Muscle of back (tissue), 11 donors: ENCODE data around the gene PIK3C2G. TPM values are rescaled to one million over a fixed set of nuclear protein-coding genes. Genes with fewer than 3 reads are reported as not detected.
A peak's percentile ranks its signal among the peaks of the same experiment; 100 is the strongest.

ENCODE experiments used
- DNase-seq, 3 donors: peaks; one replicate each; pipeline versions ENCODE4 v3.0.0 to v3.0.0-alpha.2; 2013
- polyA plus RNA-seq, 10 donors: library from polyadenylated mRNA; unstranded; fragments of 120-200 nt; gene quantifications; one replicate each; pipeline ENCODE4 v1.2.1, GENCODE V29; 2013; ENCODE audit not compliant: insufficient read length in 10 of 10

Gene PIK3C2G
- polyA plus RNA-seq, 10 donors = 0.08 to 1.9 (median 0.26) TPM; not detected in 1

DNA sequence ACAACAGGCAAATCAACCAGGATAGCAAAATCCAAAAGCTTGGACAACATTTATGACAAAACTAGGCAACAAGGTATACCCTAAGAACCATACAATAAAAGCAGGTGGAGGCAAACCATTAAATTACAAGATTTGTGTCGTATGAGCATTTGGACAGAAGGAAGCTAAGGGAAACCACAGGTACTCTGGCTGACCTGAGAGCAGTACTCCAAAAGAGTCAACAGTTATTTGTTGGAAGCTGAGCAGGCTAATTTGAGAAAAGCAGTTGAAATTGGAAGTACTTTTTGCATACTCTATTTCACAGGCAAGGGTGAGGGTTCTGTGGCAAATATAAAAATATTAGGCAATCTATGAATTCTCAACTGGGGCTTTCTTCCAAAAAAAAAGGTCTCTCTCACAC is 297.9 kb downstream of the PIK3C2G start:
- no peak for DNase-seq

GRCh38 chr12:18562531-18562930 is 301.2 kb downstream of the PIK3C2G start:
- peak in 1 of 3 donors; percentile 59 for DNase-seq

DNA sequence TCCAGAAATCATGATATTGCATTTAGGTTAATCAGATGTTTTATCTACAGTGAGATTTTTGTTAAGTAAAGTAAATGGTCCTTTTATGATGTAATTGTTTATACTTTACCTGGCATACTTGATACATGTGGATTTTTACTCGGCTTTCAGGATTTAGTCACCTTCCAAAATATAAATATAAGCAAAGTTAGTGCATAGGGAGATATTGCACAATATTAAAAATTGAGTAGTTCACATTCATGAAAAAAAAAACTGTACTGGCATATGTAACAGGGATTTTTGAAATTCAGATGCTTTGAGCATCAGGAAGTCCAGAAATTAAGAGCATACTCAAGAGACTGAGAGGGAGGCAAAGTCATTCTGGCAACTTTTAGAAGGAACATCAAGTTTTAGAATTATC is 303.0 kb downstream of the PIK3C2G start:
- DNase-seq = peak in 1 of 3 donors; percentile 9

GRCh38 chr12:18567787-18568186 is 306.5 kb downstream of the PIK3C2G start:
- DNase-seq = no peak

DNA sequence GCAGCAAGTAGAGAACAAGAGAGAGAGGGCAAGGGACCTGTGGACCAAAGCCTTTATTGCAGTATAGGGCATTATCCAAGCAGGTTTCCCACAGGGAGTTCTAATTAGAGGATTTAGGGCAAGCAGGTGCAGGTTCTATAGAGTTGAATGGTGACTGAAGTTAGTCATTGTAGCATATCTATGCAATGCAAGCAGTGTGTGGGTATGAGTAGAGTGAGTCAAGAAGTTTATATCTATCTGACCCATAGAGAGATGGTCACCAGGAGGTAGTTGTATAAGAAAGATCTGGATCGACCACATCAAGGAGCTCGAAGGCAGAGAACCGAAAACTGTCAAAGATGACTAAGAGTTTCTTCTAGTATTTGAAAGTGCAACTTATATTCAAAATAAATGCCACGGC is 309.2 kb downstream of the PIK3C2G start:
- DNase-seq = no peak

DNA sequence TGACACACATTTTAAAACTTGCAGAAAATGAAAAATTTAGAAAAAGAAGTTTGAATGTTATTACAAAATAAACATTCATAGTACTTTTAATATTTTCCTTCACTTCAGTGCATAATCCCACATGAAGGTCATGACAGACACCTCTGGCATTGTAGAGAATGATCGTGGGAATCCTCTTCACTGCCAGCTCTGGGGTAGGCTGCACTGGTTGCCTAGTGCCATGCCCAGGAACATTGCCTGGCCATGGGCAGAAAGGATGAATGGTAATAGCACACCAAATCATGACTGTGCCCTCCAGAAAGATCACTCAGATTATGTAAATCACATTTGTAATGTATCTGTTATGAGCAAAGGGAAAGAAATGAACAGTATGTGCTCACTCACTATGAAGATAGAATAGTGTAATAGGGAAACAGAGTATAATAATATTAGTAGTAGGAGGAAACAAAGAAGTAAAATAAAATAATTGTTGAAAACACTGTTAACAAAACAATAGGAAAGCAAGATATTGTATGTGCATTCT is 314.8 kb downstream of the PIK3C2G start:
- no peak for DNase-seq

DNA sequence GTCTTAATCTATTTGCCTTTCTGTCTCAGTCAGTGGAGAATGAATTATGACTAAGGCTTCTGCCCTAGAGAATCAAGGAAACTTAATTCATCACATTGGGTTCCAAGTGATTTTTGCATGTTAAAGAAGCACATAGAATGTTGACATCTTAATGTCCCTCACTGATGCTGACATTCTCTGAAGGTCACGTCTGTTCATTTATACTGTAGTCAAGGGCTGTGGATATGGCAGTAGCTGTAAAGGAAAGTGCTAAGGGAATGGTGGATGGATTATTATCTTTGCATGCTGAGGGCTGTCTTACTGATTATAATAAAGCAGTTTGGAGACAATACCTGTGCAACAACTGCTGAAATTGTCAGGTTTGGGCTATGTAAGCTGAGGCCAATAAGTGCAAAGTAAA is 315.3 kb downstream of the PIK3C2G start:
- DNase-seq = no peak

DNA sequence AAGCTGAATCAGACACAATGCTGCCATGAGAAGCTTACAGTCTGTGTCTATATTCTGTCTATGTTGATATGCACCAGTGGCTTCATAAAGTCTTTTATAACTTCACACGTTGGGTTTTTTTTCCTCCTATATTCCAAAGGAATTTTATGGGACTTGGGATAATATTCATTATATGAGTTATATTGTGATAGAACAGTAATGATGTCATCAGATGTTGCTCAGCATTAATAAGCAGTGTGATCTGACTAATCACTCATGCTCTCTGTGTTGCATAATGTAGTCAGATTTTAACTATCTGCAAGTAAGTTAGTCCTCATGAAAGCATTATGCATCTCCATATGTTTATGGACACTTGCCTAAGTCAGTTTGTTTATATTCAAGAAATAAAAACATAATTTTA is 316.9 kb downstream of the PIK3C2G start:
- no peak for DNase-seq

DNA sequence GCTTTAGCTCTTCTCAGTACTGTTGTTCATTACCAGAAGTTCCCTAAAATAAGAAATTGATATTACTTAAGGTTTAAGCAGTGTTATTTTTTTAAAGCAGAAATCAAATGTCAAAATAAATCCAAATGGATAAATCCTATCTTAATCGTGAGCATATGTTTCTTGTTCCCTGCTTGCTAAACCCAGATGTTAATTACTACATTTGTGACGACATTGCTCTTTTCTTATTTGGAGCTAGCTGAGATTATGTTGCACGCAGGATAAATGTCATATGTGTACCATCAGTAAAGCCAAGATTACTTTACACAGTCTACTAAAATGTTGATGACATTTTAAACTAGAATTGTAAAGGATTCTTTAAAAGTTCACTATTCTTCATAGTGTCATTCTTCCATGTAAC is 319.0 kb downstream of the PIK3C2G start:
- peak; percentile 29 to 72 (median 40) for DNase-seq

GRCh38 chr12:18580706-18581105 is 319.4 kb downstream of the PIK3C2G start:
- peak in 1 of 3 donors; percentile 48 for DNase-seq

DNA sequence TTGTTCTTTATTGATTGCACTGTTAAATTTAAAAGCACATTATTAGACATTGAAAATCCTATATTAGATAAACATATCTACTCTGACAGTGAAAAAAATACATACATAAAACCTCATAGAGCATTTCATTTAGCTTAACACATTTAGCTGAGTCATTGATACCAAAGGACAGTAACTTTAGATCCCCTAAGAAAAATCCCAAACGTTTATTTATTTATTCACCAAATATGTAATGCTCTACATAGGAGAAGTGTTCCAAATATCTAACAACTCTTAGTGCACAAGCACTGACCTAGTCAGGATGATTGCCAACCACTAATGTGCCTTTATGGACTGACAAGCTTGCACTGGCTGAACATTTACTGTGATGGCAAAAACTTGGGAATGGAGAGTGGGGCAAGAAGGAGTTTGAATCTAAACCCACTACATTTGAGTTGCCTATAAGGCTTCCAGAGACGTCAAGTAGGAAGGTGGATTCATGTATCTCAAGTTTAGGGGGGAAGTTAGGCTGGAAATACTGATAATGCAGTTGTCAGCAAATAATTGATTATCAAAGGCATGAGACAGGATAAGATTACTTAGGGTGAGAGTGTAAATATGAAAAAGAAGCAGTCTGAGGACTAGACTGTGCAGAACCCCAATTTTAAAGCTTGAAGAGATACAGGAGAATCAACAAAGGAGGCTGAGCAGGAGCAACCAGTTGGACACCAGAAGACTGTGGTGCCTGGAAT is 320.1 kb downstream of the PIK3C2G start:
- peak in 2 of 3 donors; percentile 19 to 41 for DNase-seq

GRCh38 chr12:18583655-18584054 is 322.3 kb downstream of the PIK3C2G start:
- DNase-seq = no peak

GRCh38 chr12:18586581-18586980 is 325.3 kb downstream of the PIK3C2G start:
- no peak for DNase-seq

DNA sequence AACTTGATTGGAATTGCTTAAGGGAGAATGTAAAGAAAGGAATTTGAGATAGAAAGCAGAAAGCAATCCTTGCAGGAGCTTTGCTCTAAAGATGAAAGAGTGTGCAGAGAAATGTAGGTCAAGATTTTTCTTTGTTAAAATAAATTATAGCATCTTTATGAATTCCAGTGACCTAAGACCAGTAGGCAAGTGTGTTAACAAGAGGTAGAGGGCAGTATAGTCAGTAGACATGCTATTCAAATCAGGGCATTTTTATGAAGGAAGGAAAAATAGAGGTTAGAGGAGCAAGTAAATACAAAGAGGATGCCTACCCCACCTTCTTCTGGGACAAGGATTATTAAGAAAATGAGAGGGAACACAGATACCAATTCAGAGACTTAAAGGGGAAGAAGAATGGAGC is 328.0 kb downstream of the PIK3C2G start:
- no peak for DNase-seq

DNA sequence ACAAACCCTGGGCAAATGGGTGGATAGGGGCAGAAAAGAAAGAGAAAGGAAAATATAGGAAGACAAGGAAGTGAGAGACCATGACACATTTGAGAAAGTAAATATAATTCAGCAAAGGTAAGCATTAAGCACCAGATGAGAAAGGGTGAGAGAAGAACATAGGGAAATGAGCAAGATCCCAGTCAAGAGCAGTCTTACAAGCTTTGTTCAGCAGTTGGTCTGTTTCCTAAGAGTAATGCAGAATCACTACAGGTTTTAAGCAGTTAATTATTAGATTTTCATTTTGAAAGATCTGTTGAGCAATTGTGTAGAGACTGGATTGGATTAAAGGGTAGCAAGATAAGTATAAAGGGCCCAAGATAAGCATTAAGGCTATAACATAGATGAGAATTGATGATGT is 330.2 kb downstream of the PIK3C2G start:
- no peak for DNase-seq

GRCh38 chr12:18595412-18595811 is 334.1 kb downstream of the PIK3C2G start:
- no peak for DNase-seq

- DNase-seq = no peak
These were observed 340.6 kb downstream of the PIK3C2G start for GRCh38 chr12:18601962-18602361.

GRCh38 chr12:18612971-18613370 is 351.7 kb downstream of the PIK3C2G start:
- DNase-seq = peak in 1 of 3 donors; percentile 11

- DNase-seq = no peak
These were observed 359.7 kb downstream of the PIK3C2G start for GRCh38 chr12:18620986-18621385.

DNA sequence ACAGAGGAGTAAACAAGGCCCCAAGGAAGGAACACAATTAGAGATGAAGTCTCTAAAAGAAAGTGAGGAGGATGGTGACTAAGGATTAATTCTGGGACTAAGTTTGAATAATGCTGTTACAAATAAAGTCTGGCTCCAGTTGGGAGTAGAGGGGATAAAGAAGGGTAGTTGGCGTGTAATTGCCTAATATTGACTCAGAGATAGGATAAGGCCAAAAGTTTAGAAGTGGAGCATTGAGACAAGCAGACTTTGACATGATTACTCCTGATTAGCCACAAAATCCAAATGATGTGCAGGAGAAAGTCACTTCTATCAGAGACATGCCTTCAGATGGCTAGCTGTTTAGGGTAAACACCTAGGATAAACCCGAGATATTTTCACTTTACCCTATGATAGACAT is 368.1 kb downstream of the PIK3C2G start:
- DNase-seq = no peak

GRCh38 chr12:18629916-18630315 is 368.6 kb downstream of the PIK3C2G start:
- no peak for DNase-seq

GRCh38 chr12:18631339-18631738 is 370.0 kb downstream of the PIK3C2G start:
- DNase-seq = no peak

DNA sequence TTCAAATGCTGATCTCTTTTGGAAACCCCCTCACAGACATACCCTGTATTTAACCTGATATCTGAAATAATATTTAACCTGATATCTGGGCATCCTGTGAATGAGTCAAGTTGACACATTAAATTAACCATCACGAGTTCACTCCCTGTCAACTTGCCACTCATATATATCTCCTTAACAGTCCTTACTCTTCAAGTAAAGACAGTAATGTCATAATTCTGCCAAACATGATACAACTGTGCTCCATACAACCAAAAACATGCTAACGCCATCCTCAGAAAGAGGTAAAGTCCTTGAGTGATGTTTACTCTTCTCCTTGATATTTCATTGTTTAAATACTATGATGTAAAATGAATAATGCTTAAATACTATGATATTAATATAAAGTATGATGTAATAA is 371.5 kb downstream of the PIK3C2G start:
- no peak for DNase-seq

GRCh38 chr12:18634382-18634781 is 373.1 kb downstream of the PIK3C2G start:
- no peak for DNase-seq
